Measurements from ENCODE around the gene DCAF10. TPM values are rescaled to one million over a fixed set of nuclear protein-coding genes. Genes with fewer than 3 reads are reported as not detected.
"Not testable (repeated sequence)": the region's sequence is repeated elsewhere in the genome, so short reads cannot be mapped to it uniquely, and the experiment has no call there.

DCAF10 gene, protein sequence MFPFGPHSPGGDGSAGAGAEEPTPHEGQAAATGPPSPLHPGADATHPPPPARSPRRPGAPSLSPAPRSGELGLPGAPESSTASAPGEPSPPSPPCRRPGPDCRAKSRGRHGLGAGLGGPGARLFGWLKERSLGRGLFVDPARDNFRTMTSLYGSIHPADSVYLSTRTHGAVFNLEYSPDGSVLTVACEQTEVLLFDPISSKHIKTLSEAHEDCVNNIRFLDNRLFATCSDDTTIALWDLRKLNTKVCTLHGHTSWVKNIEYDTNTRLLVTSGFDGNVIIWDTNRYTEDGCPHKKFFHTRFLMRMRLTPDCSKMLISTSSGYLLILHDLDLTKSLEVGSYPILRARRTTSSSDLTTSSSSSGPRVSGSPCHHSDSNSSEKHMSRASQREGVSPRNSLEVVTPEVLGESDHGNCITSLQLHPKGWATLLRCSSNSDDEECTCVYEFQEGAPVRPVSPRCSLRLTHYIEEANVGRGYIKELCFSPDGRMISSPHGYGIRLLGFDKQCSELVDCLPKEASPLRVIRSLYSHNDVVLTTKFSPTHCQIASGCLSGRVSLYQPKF
- total RNA-seq = 10 to 100 TPM; 25.1 to 56.5 (median 41.1) TPM

DNA sequence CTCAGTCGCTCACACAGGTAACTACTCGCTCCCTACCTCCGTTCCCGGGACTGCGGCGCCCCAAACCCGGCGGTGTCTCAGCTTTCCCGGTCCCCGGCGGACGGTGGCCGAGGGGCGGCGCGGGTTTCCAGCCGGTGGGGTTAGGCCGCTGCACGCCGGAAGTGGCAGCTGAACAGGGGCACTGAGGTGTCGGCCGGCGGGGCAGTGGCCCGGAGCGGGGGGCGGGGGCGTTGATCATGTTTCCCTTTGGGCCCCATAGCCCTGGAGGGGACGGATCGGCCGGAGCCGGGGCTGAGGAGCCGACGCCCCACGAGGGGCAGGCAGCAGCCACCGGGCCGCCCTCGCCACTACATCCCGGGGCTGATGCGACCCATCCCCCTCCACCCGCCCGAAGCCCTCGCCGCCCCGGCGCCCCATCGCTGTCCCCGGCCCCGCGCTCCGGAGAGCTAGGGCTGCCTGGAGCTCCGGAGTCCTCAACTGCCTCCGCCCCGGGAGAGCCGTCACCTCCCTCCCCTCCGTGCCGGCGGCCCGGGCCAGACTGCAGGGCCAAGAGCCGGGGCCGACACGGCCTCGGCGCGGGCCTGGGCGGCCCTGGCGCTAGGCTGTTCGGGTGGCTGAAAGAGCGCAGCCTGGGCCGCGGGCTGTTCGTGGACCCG, at the start of gene DCAF10:
Gene DCAF10 (plus strand): TSS at position 167 of the 656 bp plus-strand sequence. CDS start 70 bp downstream, at position 237.
- no peaks in the 10 kb centered on the region for H3K9me3 ChIP-seq
- DNase-seq = peak; percentile 81 to 83
- peak within 1 kb of the TSS; percentile 31 to 90 (median 79) for H3K27ac ChIP-seq
- H3K4me3 ChIP-seq (replicated peaks in 1 of 3) = peak within 1 kb of the TSS; percentile 76 to 98 (median 91)
- peaks cover 13 to 20% of the 10 kb centered on the region in 2 donors for H3K4me1 ChIP-seq
- no peaks in the 10 kb centered on the region for H3K27me3 ChIP-seq
- TF ChIP-seq CTCF (IDR thresholded peaks at IDR 0.05) (peak in 2 of 6 experiments; percentile 16 to 33), POLR2A (IDR thresholded peaks at IDR 0.05) (peak in 1 of 2 donors; percentile 66)
- WGBS, 2 donors = 0% methylated on average over 1 to 11 of the region's 72 CpGs
- intact Hi-C loops (cut with DNase I) = no loop called here
- no peaks in the 10 kb centered on the region for H3K36me3 ChIP-seq

- H3K4me1 ChIP-seq = peaks cover 0 to 4% of the 10 kb centered on the region in 2 donors
- no peak for DNase-seq
- H3K9me3 ChIP-seq = no peaks in the 10 kb centered on the region
- WGBS, 2 donors = 72 to 74% methylated on average over 6 of the region's 6 CpGs
- H3K27me3 ChIP-seq = no peaks in the 10 kb centered on the region
- no peak overlapping the region for H3K4me3 ChIP-seq (replicated peaks in 1 of 3)
- TF ChIP-seq POLR2A (IDR thresholded peaks at IDR 0.05) = no peak
- no peak for TF ChIP-seq CTCF (IDR thresholded peaks at IDR 0.05)
- no peak overlapping the region for H3K27ac ChIP-seq
- H3K36me3 ChIP-seq = no peaks in the 10 kb centered on the region
- intact Hi-C loops (cut with DNase I) = no loop called here
Measured at GRCh38 chr9:37751186-37751585, 49.4 kb upstream of the DCAF10 start.

- 68 to 84% methylated on average over 6 to 14 of the region's 30 CpGs for WGBS, 2 donors
- H3K36me3 ChIP-seq; H3K27ac ChIP-seq; intact Hi-C loops (cut with DNase I); H3K4me1 ChIP-seq; DNase-seq; H3K27me3 ChIP-seq; H3K9me3 ChIP-seq; H3K4me3 ChIP-seq (replicated peaks in 1 of 3): not testable (repeated sequence)
Measured at GRCh38 chr9:37751704-37752103, 48.9 kb upstream of the DCAF10 start.

GRCh38 chr9:37752112-37752511, 48.5 kb upstream of the DCAF10 start:
- DNase-seq; H3K27ac ChIP-seq; H3K4me3 ChIP-seq (replicated peaks in 1 of 3); intact Hi-C loops (cut with DNase I); H3K36me3 ChIP-seq; H3K9me3 ChIP-seq; H3K4me1 ChIP-seq; H3K27me3 ChIP-seq: not testable (repeated sequence)
- 92% methylated on average over 2 of the region's 13 CpGs; no CpG with 5 or more reads in 1 of the 2 donors for WGBS, 2 donors

DNA sequence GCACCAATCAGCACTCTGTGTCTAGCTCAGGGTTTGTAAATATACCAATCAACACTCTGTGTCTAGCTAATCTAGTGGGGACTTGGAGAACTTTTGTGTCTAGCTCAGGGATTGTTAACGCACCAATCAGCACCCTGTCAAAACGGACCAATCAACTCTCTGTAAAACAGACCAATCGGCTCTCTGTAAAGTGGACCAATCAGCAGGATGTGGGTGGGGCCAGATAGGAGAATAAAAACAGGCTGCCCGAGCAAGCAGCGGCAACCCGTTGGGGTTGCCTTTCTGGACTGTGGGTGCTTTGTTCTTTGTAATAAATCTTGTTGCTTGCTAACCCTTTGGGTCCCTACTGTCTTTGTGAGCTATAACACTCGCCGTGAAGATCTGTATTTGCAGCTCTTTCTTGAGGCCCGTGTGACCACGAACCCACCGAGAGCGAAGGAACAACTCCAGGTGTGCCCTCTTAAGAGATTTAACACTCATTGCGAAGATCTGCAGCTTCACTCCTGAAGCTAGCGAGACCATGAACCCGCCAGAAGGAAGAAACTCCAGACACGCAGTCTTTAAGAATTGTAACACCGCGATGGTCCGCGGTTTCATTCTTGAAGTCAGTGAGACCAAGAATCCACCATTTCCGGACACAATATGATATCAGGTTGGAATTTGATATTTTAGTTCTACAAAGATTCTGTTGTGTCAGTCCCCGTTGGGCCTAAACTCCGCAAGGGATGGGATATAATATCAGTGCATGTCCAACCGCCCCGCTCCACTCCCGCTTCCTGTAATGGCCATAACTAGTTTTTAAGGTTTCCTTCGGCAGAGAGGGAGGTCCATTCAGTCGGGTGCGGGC, 47.7 kb upstream of the DCAF10 start:
- Histone ChIP-seq H3K36me3 (no peaks in the 10 kb centered on the region), H3K4me3 (replicated peaks in 1 of 3) (peak overlapping the region in 2 of 3 donors; percentile 49 to 98), H3K27ac (peak overlapping the region in 1 of 3 donors; percentile 65), H3K27me3 (no peaks in the 10 kb centered on the region), H3K4me1 (peaks cover 0 to 4% of the 10 kb centered on the region in 2 donors), H3K9me3 (no peaks in the 10 kb centered on the region)
- intact Hi-C loops (cut with DNase I) = no loop called here
- DNase-seq = peak in 1 of 2 donors; percentile 8
- WGBS, 2 donors = 91 to 92% methylated on average over 29 of the region's 29 CpGs
- TF ChIP-seq POLR2A (IDR thresholded peaks at IDR 0.05) = no peak
- no peak for TF ChIP-seq CTCF (IDR thresholded peaks at IDR 0.05)
